Activated CD4-positive, alpha-beta T cell treated with anti-CD3 and anti-CD28 coated beads, Interleukin-2, Interleukin-4, amounts not matched to agents 100 ng/mL and 50 ng/mL, durations not matched to agents 16 hours and 8 hours (primary cell): Measurements from ENCODE around the gene MREG.

Source experiments
- DNase-seq: peaks from one replicate; pipeline ENCODE4 v3.0.0-alpha.2; 2020; ENCODE audit warnings: low spot score

The MREG gene, protein sequence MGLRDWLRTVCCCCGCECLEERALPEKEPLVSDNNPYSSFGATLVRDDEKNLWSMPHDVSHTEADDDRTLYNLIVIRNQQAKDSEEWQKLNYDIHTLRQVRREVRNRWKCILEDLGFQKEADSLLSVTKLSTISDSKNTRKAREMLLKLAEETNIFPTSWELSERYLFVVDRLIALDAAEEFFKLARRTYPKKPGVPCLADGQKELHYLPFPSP

DNA sequence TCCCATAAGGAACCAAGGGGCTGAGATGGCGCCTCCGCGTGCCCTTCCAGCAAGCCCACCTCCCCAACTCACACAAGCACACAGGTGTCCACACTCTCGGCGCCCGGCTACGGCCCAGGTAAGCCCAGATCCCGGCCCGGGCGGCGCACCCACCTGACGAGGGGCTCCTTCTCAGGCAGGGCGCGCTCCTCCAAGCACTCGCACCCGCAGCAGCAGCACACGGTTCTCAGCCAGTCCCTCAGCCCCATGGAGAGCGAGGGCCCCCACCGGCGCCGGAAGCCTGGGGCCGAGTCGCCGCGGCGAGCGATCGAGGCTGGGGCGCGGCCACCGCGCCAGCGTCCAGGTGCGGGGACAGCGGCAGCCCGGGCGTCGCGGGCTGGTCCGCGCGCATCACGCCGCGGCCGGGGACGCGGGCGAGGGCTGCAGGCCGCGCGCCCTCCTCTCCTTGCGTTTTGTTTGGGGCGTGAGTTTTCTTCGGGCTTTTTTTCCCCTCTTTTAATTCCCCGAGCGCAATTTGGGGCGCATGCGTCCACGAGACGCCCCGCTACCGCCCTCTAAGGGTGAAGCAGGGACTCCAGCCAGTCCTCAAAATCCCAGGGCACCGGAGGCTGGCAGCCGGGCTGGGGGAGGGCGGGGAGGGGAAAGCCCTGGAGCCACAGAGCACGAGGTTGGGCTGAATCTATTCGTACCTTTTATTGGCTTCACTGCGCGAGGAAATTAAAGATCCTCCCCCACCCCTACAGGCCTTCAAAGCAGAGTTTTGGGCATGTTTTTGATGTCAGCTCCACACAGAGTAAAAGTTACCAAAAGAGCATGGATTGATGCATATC, at the start of gene MREG:
TSS of gene MREG (minus strand) at position 472 of the 830 bp plus-strand sequence. CDS start at position 248, 224 bp downstream.
- DNase-seq = peak; percentile 91

DNA sequence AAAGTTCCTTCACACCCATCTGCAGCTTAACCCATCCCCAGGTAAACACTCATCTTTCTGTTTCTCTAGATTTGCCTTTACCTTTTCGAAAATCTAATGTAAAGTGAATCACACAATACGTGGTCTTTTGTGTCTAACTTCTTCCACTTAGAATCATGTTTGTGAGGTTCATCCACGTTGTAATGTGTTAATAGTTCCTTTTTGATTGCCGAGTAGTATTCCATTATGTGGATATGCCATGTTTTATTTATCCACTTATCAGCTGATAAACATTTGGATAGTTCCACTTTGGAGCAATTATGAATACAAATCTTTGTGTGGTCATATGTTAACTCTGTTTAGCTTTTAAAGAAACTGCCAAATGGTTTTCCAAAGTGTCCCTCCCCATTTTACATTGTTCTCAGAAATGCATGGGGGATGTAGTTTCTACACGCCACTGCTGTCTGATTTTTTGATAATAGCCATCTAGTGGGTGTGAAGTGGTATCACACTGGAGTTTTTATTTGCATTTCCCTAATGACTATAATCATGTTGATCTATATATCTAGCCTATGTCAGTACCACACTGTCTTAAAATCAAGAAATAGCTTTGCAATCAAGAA, 46.0 kb upstream of the MREG start:
- DNase-seq = no peak

DNA sequence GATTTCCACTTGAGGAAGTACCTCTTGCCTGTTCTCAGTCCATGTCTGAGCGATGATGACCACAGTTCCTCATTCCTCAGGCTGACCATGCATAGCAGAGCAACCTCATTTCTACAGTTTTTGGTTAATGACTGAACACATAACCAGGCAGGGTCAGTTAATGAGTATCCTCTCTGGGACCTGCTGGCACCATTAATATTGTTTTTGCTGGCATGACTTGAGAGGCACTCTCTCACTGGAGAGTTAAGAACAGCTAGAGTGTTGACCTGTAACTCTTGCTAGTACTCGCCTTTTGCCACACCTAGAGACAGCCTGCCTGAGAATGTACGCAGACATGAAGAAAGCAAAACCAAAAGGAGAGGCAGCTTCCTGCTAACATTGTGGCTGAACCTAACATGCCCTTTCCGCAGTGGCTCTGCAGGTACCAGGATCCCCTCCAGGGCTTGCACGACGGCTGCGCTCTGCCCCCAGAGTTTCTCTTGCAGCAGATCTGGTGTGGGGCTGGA, 44.4 kb upstream of the MREG start:
- peak; percentile 59 for DNase-seq

- DNase-seq = peak; percentile 18
These were observed 43.4 kb upstream of the MREG start for GRCh38 chr2:216056739-216057138.

- DNase-seq = no peak
These were observed 42.3 kb upstream of the MREG start for GRCh38 chr2:216055680-216056079.

- no peak for DNase-seq
These were observed 39.1 kb upstream of the MREG start for GRCh38 chr2:216052420-216052819.

DNA sequence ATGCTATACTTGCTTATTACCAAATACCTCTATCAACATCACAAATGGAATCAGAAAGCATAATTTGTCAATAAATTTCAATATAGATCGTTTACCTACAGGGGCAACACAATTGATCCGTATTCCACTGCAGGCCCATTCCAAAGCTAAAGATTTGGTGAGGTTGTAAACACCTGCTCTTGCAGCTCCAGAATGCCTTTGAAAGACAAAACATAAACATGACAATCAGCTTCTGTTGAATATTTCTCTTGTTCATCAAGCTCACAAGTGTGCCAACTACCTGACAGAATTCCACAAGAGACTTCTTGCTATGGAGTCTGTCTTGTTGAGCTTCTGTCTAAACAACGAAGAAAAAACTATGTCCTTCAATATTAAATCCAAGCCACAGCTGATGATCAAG, 38.0 kb upstream of the MREG start:
- DNase-seq = no peak

GRCh38 chr2:216049452-216049851, 36.1 kb upstream of the MREG start:
- DNase-seq = no peak

DNA sequence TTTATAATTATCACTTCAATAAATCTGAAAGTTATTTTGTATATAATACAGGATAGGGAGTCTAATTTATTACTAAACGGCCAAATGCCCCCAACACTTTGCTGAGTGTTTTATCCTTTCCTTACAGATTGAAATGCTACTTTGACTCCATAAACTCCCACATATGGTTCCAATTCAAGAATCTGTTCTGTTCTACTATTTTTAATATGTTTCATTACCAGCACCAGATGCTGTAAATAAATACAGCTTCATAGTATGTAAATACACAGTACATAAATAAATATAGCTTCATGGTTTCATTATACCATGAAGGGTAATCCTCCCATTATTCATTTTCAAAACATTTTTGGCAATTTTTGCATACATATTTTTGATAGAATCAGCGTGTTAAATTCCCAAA, 34.0 kb upstream of the MREG start:
- DNase-seq = no peak

GRCh38 chr2:216044883-216045486, 31.6 kb upstream of the MREG start:
- peak; percentile 50 for DNase-seq

- no peak for DNase-seq
These were observed 30.6 kb upstream of the MREG start for GRCh38 chr2:216043949-216044348.

- no peak for DNase-seq
These were observed 28.1 kb upstream of the MREG start for GRCh38 chr2:216041438-216041837.

GRCh38 chr2:216039918-216040317, 26.6 kb upstream of the MREG start:
- DNase-seq = no peak

GRCh38 chr2:216034065-216034464, 20.7 kb upstream of the MREG start:
- DNase-seq = peak; percentile 83

DNA sequence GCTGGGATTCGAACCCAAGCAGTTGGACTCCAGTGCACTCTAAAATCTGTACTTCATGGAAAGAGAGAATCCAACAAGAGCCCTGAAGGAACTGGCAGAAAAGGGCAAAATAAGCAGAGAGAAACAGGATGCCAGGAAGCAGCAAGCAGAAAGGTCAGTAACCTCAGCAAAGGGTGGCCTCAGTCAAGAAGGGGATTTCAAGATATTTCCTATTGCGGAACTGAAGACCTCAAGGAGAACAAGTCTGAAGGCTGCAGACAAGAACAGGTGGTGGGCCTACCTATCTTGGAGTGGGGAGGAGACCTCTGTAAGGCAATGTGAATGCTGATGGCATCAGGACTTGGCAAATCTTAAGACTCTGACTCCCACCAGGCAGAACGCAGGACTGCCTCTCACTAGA, 20.1 kb upstream of the MREG start:
- no peak for DNase-seq

DNA sequence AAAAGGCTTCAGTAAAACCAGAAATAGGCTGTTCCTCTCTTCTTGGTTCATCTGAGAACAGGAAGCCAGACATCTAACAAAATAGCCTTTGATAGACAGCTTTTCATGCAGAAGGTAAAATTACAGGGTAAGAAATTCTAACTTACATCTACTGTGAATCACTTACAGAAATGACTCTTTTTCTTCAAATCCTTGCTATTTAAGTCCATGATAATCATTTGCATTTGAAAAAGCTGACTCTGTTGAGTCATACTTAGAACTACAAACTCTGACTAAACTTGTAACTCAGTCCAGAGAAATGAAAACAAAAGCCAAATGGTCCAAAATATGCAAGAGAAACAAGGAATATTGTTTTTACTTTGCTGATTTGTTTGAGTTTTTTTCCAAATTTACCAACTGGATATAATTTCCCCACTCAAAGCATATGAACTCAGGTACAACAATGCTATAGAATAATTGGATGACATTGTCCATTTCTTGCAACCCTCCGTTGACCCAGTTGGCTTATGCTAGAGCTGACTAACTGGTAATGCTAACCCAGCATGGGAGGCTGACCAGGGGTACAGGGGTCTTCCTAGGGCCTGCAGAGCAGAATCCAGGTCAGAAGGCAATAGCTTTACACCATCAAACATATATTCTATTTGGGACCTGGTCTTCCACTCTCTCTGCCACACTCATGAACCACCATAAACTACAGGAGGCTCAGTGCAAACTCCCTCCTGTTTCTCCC, 18.8 kb upstream of the MREG start:
- DNase-seq = peak; percentile 81

DNA sequence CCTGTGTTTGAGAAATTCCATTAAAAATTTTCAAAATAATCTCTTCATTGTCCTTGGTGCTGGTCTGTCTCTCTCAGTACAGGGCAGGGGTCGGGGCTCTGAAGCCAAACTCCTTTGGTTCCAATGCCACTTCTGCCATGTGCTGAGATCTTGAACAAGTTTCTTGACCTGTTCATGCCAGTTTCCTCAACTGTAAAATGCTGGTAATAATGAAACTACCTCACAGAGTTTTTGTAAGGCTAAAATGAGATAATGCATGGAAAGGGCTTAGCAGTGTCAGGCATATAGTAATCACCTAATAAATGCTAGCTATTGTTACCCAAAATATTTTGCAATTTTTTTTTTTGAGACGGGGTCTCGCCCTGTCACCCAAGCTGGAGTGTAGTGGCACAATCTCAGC, 16.9 kb upstream of the MREG start:
- DNase-seq = peak; percentile 55

- DNase-seq = no peak
These were observed 16.2 kb upstream of the MREG start for GRCh38 chr2:216029416-216030129.

DNA sequence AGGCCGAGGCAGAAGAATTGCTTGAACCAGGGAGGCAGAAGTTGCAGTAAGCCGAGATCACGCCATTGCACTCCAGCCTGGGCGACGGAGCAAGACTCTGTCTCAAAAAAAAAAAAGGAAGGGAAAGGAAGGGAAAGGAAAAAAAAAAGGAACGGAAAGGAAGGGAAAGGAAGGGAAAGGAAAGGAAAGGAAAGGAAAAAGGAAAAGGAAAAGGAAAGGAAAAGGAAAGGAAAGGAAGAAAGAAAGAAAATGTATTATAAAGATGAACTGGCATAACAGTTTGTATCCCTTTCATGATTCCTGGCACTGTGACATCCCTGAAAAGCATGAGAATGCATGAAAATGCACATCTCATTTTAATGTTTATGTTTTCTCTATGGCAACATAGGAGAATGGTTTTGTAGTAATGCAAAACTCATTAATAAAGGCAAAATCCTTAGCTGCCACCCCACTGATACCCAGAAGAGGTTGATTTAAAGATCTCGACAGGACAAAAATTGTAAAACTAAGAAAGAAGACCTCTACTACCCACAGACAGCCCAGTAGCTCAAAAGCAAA, 11.5 kb upstream of the MREG start:
- no peak for DNase-seq

DNA sequence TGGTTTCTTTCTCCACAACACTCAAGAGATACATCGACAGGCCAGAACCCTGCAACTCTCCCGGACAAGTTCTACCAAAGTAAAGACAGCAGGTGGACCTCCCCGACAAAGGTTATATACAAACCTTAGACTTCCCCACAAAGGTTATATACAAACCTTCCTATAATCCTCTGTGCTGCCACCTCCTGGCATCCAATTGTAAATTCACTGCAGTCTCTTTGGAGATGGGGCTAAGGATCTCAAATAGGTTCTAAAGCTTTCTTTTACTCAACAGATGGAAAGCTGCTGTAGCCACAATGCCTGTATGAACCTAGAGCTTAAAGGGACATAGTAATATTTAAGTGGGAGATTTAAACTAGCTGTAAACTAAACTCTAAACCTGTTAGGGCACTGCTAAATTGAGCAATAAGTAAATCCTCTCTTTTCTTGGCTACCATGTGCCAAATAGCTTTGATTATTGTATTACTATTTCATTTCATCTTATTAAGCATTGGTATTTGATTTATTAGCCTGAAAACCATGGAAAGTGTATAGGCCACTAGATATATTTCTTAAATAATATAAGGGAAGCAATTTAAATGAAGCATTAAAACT, 9.8 kb upstream of the MREG start:
- DNase-seq = peak; percentile 58
